Measurements from ENCODE around the gene DAPK2. TPM values are rescaled to one million over a fixed set of nuclear protein-coding genes. Genes with fewer than 3 reads are reported as not detected.
"Not testable (repeated sequence)": the region's sequence is repeated elsewhere in the genome, so short reads cannot be mapped to it uniquely, and the experiment has no call there.

Gene DAPK2
- total RNA-seq, 1 donor from 2014 or later: 39.0 TPM

GRCh38 chr15:64066451-64066850, 20.2 kb upstream of the DAPK2 start:
- no peaks in the 10 kb centered on the region for H3K9me3 ChIP-seq (replicated peaks)
- H3K4me1 ChIP-seq: peaks cover 26% of the 10 kb centered on the region
- peaks cover 1% of the 10 kb centered on the region for H3K36me3 ChIP-seq
- no peaks in the 10 kb centered on the region for H3K27me3 ChIP-seq (ENCODE audit: low read depth)
- TF ChIP-seq CTCF (IDR thresholded peaks at IDR 0.05; ENCODE audit: borderline replicate concordance): no peak
- no peak overlapping the region for H3K4me3 ChIP-seq
- H3K27ac ChIP-seq (replicated peaks): no peak overlapping the region
- intact Hi-C loops (cut with micrococcal nuclease): loop anchor here (5.0 kb wide), 1 partner anchor 314 kb away; no protein-coding TSS in a partner anchor
- DNase-seq: no peak

DNA sequence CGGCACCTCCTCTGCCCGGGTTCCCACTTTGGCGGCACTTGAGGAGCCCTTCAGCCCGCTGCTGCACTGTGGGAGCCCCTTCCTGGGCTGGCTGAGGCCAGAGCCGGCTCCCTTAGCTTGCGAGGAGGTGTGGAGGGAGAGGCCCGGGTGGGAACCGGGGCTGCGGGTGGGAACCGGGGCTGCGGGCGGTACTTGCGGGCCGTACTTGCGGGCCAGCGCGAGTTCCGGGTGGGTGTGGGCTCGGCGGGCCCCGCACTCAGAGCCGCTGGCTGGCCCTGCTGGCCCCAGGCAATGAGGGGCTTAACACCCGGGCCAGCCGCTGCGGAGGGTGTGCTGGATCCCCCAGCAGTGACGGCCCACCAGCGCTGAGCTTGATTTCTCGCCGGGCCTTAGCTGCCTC, 14.4 kb upstream of the DAPK2 start:
- Histone ChIP-seq H3K9me3 (replicated peaks) (no peaks in the 10 kb centered on the region), H3K4me3 (no peak overlapping the region), H3K4me1 (no peaks in the 10 kb centered on the region), H3K36me3 (no peaks in the 10 kb centered on the region), H3K27ac (replicated peaks) (no peak overlapping the region), H3K27me3 (ENCODE audit: low read depth) (no peaks in the 10 kb centered on the region)
- intact Hi-C loops (cut with micrococcal nuclease): no loop called here
- TF ChIP-seq CTCF (IDR thresholded peaks at IDR 0.05; ENCODE audit: borderline replicate concordance): no peak
- no peak for DNase-seq

GRCh38 chr15:64059104-64059503, 12.8 kb upstream of the DAPK2 start:
- H3K36me3 ChIP-seq; intact Hi-C loops (cut with micrococcal nuclease); H3K9me3 ChIP-seq (replicated peaks); DNase-seq; H3K27me3 ChIP-seq (ENCODE audit: low read depth); H3K4me1 ChIP-seq; H3K27ac ChIP-seq (replicated peaks); H3K4me3 ChIP-seq: not testable (repeated sequence)

GRCh38 chr15:64058279-64058678, 12.0 kb upstream of the DAPK2 start:
- no peak for DNase-seq
- no peak overlapping the region for H3K4me3 ChIP-seq
- no peaks in the 10 kb centered on the region for H3K36me3 ChIP-seq
- intact Hi-C loops (cut with micrococcal nuclease): no loop called here
- H3K27me3 ChIP-seq (ENCODE audit: low read depth): no peaks in the 10 kb centered on the region
- no peak overlapping the region for H3K27ac ChIP-seq (replicated peaks)
- no peaks in the 10 kb centered on the region for H3K4me1 ChIP-seq
- TF ChIP-seq CTCF (IDR thresholded peaks at IDR 0.05; ENCODE audit: borderline replicate concordance): no peak
- H3K9me3 ChIP-seq (replicated peaks): no peaks in the 10 kb centered on the region

- H3K4me3 ChIP-seq; H3K36me3 ChIP-seq; H3K4me1 ChIP-seq; intact Hi-C loops (cut with micrococcal nuclease); DNase-seq; H3K27ac ChIP-seq (replicated peaks); H3K27me3 ChIP-seq (ENCODE audit: low read depth); H3K9me3 ChIP-seq (replicated peaks): not testable (repeated sequence)
These were observed 7.4 kb upstream of the DAPK2 start for GRCh38 chr15:64053674-64054073.

GRCh38 chr15:64052925-64053491, 6.7 kb upstream of the DAPK2 start:
- Histone ChIP-seq H3K27me3 (ENCODE audit: low read depth) (no peaks in the 10 kb centered on the region), H3K9me3 (replicated peaks) (no peaks in the 10 kb centered on the region), H3K4me1 (peaks cover 7% of the 10 kb centered on the region), H3K4me3 (no peak overlapping the region), H3K36me3 (no peaks in the 10 kb centered on the region), H3K27ac (replicated peaks) (no peak overlapping the region)
- no peak for DNase-seq
- intact Hi-C loops (cut with micrococcal nuclease): no loop called here
- TF ChIP-seq CTCF (IDR thresholded peaks at IDR 0.05; ENCODE audit: borderline replicate concordance): no peak
